Lung (tissue), 12 donors: ENCODE data around the gene PABPC1L. TPM values are rescaled to one million over a fixed set of nuclear protein-coding genes. Genes with fewer than 3 reads are reported as not detected.

Experiments used
- ATAC-seq: fragments of 200-7000 bp; cut with Tn5 transposase; one replicate; pipeline ENCODE4 v1.9.1; 2020; ENCODE audit warnings: moderate number of reproducible peaks; ENCODE audit not compliant: insufficient read depth, low FRiP score
- DNase-seq, 3 donors: peaks; one replicate each; pipeline ENCODE4 v3.0.0-alpha.2; 2013 to 2017
- H3K27ac ChIP-seq, 2 donors: one replicate each; pipeline ENCODE4 v1.5.1; 2013; ENCODE audit warnings: mild to moderate bottlenecking in 2 of 2, moderate library complexity in 2 of 2, control low read depth in 1 of 2, inconsistent platforms in 1 of 2, low read depth in 1 of 2, low read length in 1 of 2
- H3K27me3 ChIP-seq, 3 donors: one replicate each; pipeline ENCODE4 v1.5.1; 2013; ENCODE audit warnings: low read length in 2 of 3; ENCODE audit not compliant: control insufficient read depth in 3 of 3, insufficient read depth in 3 of 3
- H3K36me3 ChIP-seq, 4 donors: one replicate each; pipeline ENCODE4 v1.5.1; 2013; ENCODE audit warnings: low read length in 4 of 4, mild to moderate bottlenecking in 1 of 4, moderate library complexity in 1 of 4; ENCODE audit not compliant: control insufficient read depth in 4 of 4, insufficient read depth in 4 of 4
- H3K4me1 ChIP-seq, 5 donors: one replicate each; pipeline ENCODE4 v1.5.1; 2013; ENCODE audit warnings: low read length in 5 of 5, mild to moderate bottlenecking in 2 of 5, moderate library complexity in 1 of 5; ENCODE audit not compliant: control insufficient read depth in 5 of 5, insufficient read depth in 5 of 5
- H3K4me3 ChIP-seq: one replicate; pipeline ENCODE4 v1.5.1; 2013; ENCODE audit warnings: mild to moderate bottlenecking, control low read depth, moderate library complexity
- H3K9ac ChIP-seq, 2 donors: one replicate each; pipeline ENCODE4 v1.5.1; 2013; ENCODE audit warnings: low read length in 2 of 2, control low read depth in 1 of 2; ENCODE audit not compliant: insufficient read depth in 1 of 2
- H3K9me3 ChIP-seq, 4 donors: one replicate each; pipeline ENCODE4 v1.5.1; 2013; ENCODE audit warnings: low read length in 3 of 4, mild to moderate bottlenecking in 1 of 4, moderate library complexity in 1 of 4; ENCODE audit not compliant: control insufficient read depth in 4 of 4, insufficient read depth in 3 of 4
- CTCF ChIP-seq: IDR thresholded peaks from 2 replicates; pipeline ENCODE4 v1.5.1; 2012; ENCODE audit warnings: mild to moderate bottlenecking; ENCODE audit errors: control extremely low read depth, extremely low read depth
- WGBS, 2 donors: extraction: QIAGEN DNeasy Blood & Tissue Kit; methylation state at CpG; one replicate each; pipeline ENCODE4 v1.1.7; 2013; 5-methylcytosine and 5-hydroxymethylcytosine counted together
- polyA plus RNA-seq, 2 donors: library from polyadenylated mRNA; stranded (reverse); fragments of 200-250 nt; gene quantifications; one replicate each; pipeline ENCODE4 v1.2.1, GENCODE V29; 2013
- total RNA-seq, 2 donors: library from RNA; depleted of rRNA in 1 of 2; stranded (reverse); fragments of >200 nt in 1 of 2; gene quantifications; one replicate each; pipeline ENCODE4 v1.2.1, GENCODE V29; 2014 to 2021
- donor health status: control.
- donor health status: control.
- donor health status: Bipolar disorder and iron deficiency.
- donor health status: healthy.
- donor health status: DM: yes; HTN: yes; CAD: no.

Gene PABPC1L
- total and polyA plus RNA-seq, 4 donors, result 16.9 to 63.3 (median 45.7) TPM

DNA sequence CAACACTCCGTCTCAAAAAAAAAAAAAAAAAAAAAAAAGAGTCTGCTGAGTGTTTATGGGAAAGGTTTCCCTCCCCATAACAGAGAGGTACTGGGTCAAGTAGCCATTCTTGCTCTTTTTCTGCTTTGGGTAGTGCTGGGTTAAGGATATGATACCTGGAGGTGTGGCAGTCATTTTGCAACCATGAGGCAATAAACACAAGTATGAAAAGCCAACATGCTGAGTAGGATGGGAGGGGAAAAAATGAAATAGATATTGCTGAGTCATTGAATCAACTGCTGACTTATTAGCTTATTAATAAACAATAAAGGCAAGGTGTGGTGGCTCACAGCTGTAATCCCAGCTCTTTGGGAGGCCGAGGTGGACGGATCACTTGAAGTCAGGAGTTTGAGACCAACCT, 52.6 kb downstream of the PABPC1L start:
- H3K27ac ChIP-seq, result no peak overlapping the region
- WGBS, 2 donors, result 94 to 96% methylated on average over 3 of the region's 3 CpGs
- no peak overlapping the region for H3K9ac ChIP-seq
- peaks cover 0 to 32% (median 7%) of the 10 kb centered on the region in 5 donors for H3K4me1 ChIP-seq
- no peak for ATAC-seq
- H3K36me3 ChIP-seq, result no peaks in the 10 kb centered on the region
- H3K4me3 ChIP-seq, result no peak overlapping the region
- no peak for TF ChIP-seq CTCF
- no peaks in the 10 kb centered on the region for H3K9me3 ChIP-seq
- no peak for DNase-seq
- no peaks in the 10 kb centered on the region for H3K27me3 ChIP-seq

DNA sequence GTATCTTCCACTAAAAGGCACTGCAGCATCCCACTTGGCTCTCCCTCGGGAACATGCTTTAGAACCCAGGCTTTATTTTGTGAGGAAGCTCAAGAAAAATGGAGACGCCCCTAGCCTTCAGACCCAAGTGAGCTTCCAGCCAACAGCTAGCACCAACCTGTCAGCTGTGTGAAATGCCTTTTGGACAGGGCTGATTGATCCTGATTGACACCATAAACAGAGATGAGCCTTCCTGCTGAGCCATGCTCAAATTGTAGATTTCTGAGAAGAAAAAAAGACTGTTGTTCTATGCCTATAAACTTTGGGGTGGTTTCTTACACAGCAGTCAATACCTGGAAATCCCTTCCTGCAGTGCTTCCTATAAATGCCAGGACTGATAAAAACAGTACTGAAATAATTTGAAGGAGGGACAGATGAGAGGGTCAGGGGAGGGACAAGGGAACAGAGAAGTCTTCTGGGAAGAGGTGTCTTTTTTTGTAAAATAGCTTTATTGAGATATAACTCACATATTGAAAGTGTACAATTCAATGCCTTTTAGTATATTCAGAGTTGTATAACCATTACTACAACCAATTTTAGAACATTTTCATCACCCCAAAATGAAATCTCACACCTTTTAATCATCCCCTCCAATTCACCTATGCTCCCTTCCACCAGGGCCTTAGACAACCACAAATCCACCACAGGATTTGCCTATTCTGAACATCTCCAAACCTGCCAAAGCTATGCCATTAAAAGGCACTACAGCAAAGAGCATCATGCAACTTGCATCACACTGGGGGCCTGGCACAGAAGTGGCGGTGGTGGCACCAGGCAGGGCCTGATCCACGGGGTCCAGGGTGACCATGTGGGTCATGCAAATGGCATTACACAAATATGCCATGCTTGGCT, 53.7 kb downstream of the PABPC1L start:
- Histone ChIP-seq H3K27ac (no peak overlapping the region), H3K36me3 (no peaks in the 10 kb centered on the region), H3K9ac (no peak overlapping the region), H3K4me1 (peaks cover 0 to 34% (median 7%) of the 10 kb centered on the region in 5 donors), H3K9me3 (no peaks in the 10 kb centered on the region), H3K27me3 (no peaks in the 10 kb centered on the region), H3K4me3 (no peak overlapping the region)
- 84 to 93% methylated on average over 4 of the region's 4 CpGs for WGBS, 2 donors
- DNase-seq (no peak), ATAC-seq (no peak)
- no peak for TF ChIP-seq CTCF

DNA sequence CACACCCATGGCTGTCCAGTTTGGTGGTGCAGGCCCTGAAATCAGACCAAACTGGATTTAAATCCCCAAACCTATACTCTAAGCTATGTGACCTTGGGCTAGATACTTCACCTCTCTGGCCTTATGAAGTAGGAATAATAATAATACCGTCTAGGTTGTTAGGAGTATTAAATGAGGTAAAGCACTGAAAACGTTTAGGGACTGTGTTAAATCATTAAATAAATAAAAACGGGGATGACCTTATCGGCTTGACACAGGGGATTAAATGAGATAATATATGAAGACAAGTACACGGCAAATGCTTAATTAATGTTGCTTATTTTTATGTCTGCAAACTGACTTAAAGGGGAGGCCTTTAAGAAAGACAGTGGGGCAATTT, 55.8 kb downstream of the PABPC1L start:
- H3K27ac ChIP-seq, result peak overlapping the region; percentile 79 to 94
- peak overlapping the region; percentile 33 to 84 for H3K9ac ChIP-seq
- H3K4me1 ChIP-seq, result peaks cover 0 to 25% (median 7%) of the 10 kb centered on the region in 5 donors
- no peak for TF ChIP-seq CTCF
- no peaks in the 10 kb centered on the region for H3K27me3 ChIP-seq
- 55 to 66% methylated on average over 5 of the region's 5 CpGs for WGBS, 2 donors
- DNase-seq (no peak), ATAC-seq (no peak)
- H3K9me3 ChIP-seq, result no peaks in the 10 kb centered on the region
- peak overlapping the region; percentile 86 for H3K4me3 ChIP-seq
- no peaks in the 10 kb centered on the region for H3K36me3 ChIP-seq
